BLaER1 (cell line): ENCODE results near the gene CFP.
A peak's percentile ranks its signal among the peaks of the same experiment; 100 is the strongest.

Source experiments
- H3K27ac ChIP-seq: shearing (Covaris generic); formaldehyde crosslinking; 2 replicates; pipeline ENCODE4 v1.8.1; 2022
- H3K27me3 ChIP-seq: shearing (Covaris generic); formaldehyde crosslinking; 2 replicates; pipeline ENCODE4 v1.8.1; 2022
- H3K36me3 ChIP-seq: shearing (Covaris generic); formaldehyde crosslinking; 2 replicates; pipeline ENCODE4 v1.8.1; 2022
- H3K4me1 ChIP-seq: shearing (Covaris generic); formaldehyde crosslinking; 2 replicates; pipeline ENCODE4 v1.8.1; 2022
- H3K4me2 ChIP-seq: shearing (Covaris generic); formaldehyde crosslinking; 2 replicates; pipeline ENCODE4 v1.8.1; 2022
- H3K4me3 ChIP-seq: shearing (Covaris generic); formaldehyde crosslinking; 2 replicates; pipeline ENCODE4 v1.8.1; 2022
- H3K9ac ChIP-seq: shearing (Covaris generic); formaldehyde crosslinking; 2 replicates; pipeline ENCODE4 v1.8.1; 2022
- H3K9me3 ChIP-seq: shearing (Covaris generic); formaldehyde crosslinking; 2 replicates; pipeline ENCODE4 v1.8.1; 2022
- H4K20me1 ChIP-seq: shearing (Covaris generic); formaldehyde crosslinking; 2 replicates; pipeline ENCODE4 v1.8.1; 2022
- Cebpa-rat ChIP-seq: shearing (Covaris generic); IDR thresholded peaks from 2 replicates; pipeline ENCODE4 v1.8.1; 2022

CFP gene

DNA sequence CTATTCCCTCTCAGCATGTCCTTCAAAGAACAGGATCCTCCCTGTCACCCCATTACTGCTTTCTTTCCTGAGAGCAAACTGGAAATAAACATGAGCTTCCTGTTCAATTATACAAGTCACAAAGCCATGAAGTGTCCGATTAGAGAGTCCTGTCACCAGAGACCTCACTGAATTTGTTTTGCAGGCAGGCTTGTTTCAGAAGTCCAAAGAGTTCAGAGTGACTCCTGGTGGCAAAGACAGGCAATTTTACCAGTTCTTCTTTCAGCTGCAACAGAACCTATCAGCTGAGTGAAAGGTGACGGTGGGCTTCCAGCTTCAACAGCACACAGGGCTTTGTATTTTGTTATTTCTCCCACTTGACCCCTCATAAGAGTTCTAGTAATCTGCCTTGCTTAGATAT lies 14.2 kb upstream of the CFP start:
- Histone ChIP-seq H3K4me1 (peaks cover 22% of the 10 kb centered on the region), H3K27me3 (peaks cover 49% of the 10 kb centered on the region), H3K27ac (no peak overlapping the region), H3K4me2 (no peak overlapping the region), H3K36me3 (peaks cover 42% of the 10 kb centered on the region), H3K9ac (no peak overlapping the region), H3K9me3 (peaks cover 19% of the 10 kb centered on the region), H4K20me1 (peaks cover 60% of the 10 kb centered on the region), H3K4me3 (no peak overlapping the region)
- no peak for TF ChIP-seq Cebpa-rat

DNA sequence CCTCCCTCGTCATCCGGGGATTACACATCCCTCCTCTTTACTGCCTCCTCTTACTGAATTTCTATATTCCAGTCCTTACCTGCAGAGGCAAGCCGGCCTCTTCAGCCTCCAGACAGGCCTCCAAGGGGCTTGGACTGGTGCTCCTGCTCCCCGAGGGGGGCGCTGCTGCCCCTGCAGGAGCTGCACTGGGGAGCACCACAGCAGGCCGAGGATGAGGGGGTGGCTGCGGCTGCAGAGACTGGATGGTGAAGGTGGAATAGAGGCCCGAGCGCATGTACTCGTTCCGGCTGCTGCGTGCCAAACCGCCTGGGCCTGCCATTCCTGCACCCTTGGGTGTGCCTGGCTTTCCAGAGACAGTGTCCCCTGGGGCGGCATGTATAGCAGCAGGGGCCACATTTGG lies 9.1 kb upstream of the CFP start:
- H3K9ac ChIP-seq: no peak overlapping the region
- no peak overlapping the region for H3K4me2 ChIP-seq
- H3K27me3 ChIP-seq: peaks cover 53% of the 10 kb centered on the region
- no peak overlapping the region for H3K27ac ChIP-seq
- peaks cover 68% of the 10 kb centered on the region for H3K36me3 ChIP-seq
- no peak overlapping the region for H3K4me3 ChIP-seq
- H3K4me1 ChIP-seq: peaks cover 6% of the 10 kb centered on the region; the same call in 1 of the 2 replicates
- peaks cover 25% of the 10 kb centered on the region for H3K9me3 ChIP-seq
- TF ChIP-seq Cebpa-rat: no peak
- H4K20me1 ChIP-seq: peaks cover 13% of the 10 kb centered on the region

DNA sequence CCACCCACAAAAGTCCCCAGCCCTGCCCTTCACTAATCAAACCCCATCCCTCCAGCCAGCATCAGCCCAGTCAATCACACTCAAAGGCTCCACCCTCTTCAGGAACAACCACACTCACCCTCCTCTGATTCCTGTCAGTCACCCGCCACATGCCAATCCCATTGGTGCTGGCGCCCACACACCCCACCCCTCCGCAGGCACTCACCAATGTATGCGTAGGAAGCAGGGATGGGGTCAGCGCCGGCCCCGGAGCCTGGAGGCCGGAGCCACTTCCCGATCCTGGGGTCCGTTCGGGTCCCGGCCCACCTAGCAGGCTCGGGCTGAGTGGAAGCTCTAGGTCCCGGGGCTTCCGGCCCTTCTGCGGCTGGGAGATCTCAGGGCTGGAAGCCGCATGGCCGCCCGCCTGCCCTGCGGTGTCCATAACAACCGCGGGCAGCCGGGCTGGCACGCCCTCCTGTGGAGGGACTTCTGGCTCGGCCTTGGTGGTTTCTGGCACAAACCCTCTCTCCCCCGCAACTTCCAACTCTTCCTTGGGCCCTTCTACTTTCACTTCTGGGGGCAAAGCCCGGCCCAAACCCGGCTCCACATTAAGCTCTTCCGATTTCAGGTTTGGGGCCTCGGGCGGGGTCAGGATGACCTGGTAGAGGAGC lies 7.9 kb upstream of the CFP start:
- Histone ChIP-seq H3K4me2 (peak overlapping the region; percentile 56), H3K4me3 (peak overlapping the region; percentile 64), H3K36me3 (peaks cover 62% of the 10 kb centered on the region), H3K27me3 (peaks cover 60% of the 10 kb centered on the region), H3K9ac (0 out of 2 replicates have a peak overlapping the region, but pooled peaks have one; percentile 61), H3K4me1 (peaks cover 6% of the 10 kb centered on the region; the same call in 1 of the 2 replicates), H4K20me1 (peaks cover 9% of the 10 kb centered on the region; the same call in 1 of the 2 replicates), H3K9me3 (peaks cover 25% of the 10 kb centered on the region), H3K27ac (peak overlapping the region; percentile 49; the same call in 1 of the 2 replicates)
- TF ChIP-seq Cebpa-rat: no peak

DNA sequence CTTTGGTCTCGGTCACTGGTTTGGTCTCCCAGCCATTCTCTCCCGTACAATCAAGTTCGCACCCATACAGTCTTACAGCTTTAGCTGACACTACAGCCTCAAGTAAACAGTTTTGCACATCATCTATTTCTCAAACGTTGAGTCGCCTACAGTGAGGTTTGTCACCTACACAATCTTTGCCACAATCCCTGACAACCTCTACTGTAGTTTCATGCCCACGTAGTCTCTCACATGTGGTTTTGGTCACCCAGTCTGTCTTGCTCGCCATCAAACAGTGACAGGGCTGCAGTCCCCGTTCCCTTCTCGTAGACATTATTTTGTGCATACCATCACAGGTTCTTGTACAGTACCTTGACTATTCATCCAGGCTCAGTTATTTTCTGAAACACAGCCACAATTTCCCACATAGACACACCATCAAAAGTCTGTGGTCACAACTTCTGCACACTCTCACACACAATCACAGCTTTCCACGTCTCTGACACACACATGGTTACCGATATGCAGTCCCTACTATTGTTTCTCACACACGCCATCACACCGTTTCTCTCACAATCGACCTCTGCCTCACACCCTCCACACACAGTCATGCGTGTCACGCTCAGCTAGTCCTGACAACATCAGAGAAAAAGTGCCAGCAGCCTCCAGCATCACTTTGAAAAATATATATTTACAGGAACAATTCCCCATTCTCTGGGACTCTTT lies 5.3 kb upstream of the CFP start:
- Histone ChIP-seq H3K4me2 (no peak overlapping the region), H3K9me3 (peaks cover 17% of the 10 kb centered on the region), H3K4me1 (peaks cover 12% of the 10 kb centered on the region), H3K27ac (no peak overlapping the region), H3K27me3 (peaks cover 66% of the 10 kb centered on the region), H3K9ac (no peak overlapping the region), H4K20me1 (no peaks in the 10 kb centered on the region), H3K36me3 (peaks cover 35% of the 10 kb centered on the region), H3K4me3 (no peak overlapping the region)
- TF ChIP-seq Cebpa-rat: no peak

DNA sequence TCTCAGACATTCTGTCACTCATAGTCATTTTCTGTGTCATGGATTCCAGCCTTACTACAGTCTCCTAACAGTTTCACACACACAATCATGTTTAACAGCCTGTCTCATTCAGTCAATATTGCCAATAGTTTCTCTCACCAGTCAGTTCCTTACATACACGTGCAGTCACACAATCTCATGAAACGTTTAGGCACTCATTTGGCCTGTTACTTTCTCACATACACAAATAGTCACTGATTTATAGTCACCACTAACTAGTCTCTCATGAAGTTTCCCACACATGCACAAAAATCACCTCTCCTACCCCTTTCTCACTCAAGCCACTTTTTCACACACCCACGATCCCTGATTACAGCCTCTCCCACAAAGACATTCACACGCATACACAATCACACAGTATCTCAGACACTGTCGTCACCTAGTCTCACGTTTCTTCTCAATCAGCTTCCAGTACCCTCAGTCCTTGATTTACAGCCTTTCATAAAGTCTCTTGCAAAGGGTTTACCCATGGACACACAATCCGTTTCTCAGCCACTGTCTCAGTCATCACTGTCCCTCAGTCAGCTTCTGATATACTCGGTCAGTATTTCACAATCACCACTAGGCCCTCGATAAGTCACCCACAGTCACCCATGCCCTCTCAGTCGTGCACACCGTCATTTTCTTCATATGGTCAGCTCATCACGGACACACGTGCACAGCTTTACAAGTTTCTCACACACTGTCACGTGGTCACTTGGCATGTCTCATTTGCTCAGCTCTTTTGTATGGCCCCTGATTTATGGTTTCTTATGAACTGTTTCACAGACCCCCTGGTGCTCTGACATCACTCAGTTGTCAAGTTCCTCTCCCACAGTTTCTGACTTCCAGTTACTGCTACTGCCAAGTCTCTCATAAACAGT lies 4.2 kb upstream of the CFP start:
- no peak overlapping the region for H3K4me2 ChIP-seq
- H3K27me3 ChIP-seq: peaks cover 65% of the 10 kb centered on the region
- H3K4me3 ChIP-seq: no peak overlapping the region
- H3K27ac ChIP-seq: no peak overlapping the region
- peaks cover 26% of the 10 kb centered on the region for H3K36me3 ChIP-seq
- no peaks in the 10 kb centered on the region for H4K20me1 ChIP-seq
- no peak for TF ChIP-seq Cebpa-rat
- H3K9ac ChIP-seq: no peak overlapping the region
- peaks cover 19% of the 10 kb centered on the region for H3K4me1 ChIP-seq
- H3K9me3 ChIP-seq: peaks cover 6% of the 10 kb centered on the region

DNA sequence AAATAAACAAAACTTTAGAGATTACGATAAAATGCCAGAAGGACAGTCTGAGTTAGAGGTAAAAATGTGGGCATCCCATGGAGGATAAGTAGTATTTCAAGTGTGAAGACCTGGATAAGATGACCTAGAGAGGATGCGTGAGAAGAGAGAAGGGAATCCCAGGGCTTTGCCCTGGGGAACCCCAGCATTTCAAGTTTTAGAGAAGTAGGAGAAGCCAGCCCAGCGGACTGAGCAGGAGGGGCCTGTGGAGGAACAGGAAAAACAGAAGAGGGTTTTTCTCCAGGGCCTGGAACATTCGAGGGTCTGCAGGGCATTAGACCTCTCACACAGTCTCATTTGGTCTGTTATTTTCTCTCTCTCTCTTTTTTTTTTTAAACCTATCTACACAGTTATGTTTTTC lies 2.9 kb upstream of the CFP start:
- TF ChIP-seq Cebpa-rat: no peak
- Histone ChIP-seq H3K4me1 (peaks cover 19% of the 10 kb centered on the region), H3K36me3 (peaks cover 22% of the 10 kb centered on the region), H3K4me2 (no peak overlapping the region), H3K27me3 (peaks cover 60% of the 10 kb centered on the region), H4K20me1 (no peaks in the 10 kb centered on the region), H3K27ac (no peak overlapping the region), H3K4me3 (no peak overlapping the region), H3K9me3 (no peaks in the 10 kb centered on the region), H3K9ac (no peak overlapping the region)

- Histone ChIP-seq H3K4me2 (no peak overlapping the region), H4K20me1 (no peaks in the 10 kb centered on the region), H3K4me1 (peaks cover 19% of the 10 kb centered on the region), H3K27me3 (peaks cover 57% of the 10 kb centered on the region), H3K9me3 (no peaks in the 10 kb centered on the region), H3K36me3 (peaks cover 18% of the 10 kb centered on the region), H3K9ac (no peak overlapping the region), H3K27ac (no peak overlapping the region), H3K4me3 (no peak overlapping the region)
- no peak for TF ChIP-seq Cebpa-rat
Observed at GRCh38 chrX:47631676-47632075, 1.9 kb upstream of the CFP start.

- peak overlapping the region; percentile 7; the same call in 1 of the 2 replicates for H3K4me2 ChIP-seq
- peaks cover 45% of the 10 kb centered on the region for H3K27me3 ChIP-seq
- no peak overlapping the region for H3K27ac ChIP-seq
- H3K4me3 ChIP-seq: no peak overlapping the region
- H3K4me1 ChIP-seq: peaks cover 19% of the 10 kb centered on the region
- no peak for TF ChIP-seq Cebpa-rat
- H3K9me3 ChIP-seq: no peaks in the 10 kb centered on the region
- H4K20me1 ChIP-seq: peaks cover 9% of the 10 kb centered on the region; the same call in 1 of the 2 replicates
- no peaks in the 10 kb centered on the region for H3K36me3 ChIP-seq
- H3K9ac ChIP-seq: no peak overlapping the region
Observed at GRCh38 chrX:47628982-47629381, 748 bp downstream of the CFP start.

- TF ChIP-seq Cebpa-rat: no peak
- H3K27me3 ChIP-seq: peaks cover 26% of the 10 kb centered on the region
Observed at GRCh38 chrX:47625365-47625764, 4.4 kb downstream of the CFP start.

More at GRCh38 chrX:47625365-47625764, 4.4 kb downstream of the CFP start:
- H3K27ac ChIP-seq: no peak overlapping the region
- no peaks in the 10 kb centered on the region for H3K9me3 ChIP-seq
- H3K4me1 ChIP-seq: peaks cover 26% of the 10 kb centered on the region
- H4K20me1 ChIP-seq: peaks cover 9% of the 10 kb centered on the region; the same call in 1 of the 2 replicates
- H3K9ac ChIP-seq: no peak overlapping the region
- no peaks in the 10 kb centered on the region for H3K36me3 ChIP-seq
- H3K4me2 ChIP-seq: no peak overlapping the region
- H3K4me3 ChIP-seq: no peak overlapping the region
